Keratinocyte (primary cell): ENCODE measurements around the gene HOXB4. TPM values are rescaled to one million over a fixed set of nuclear protein-coding genes. Genes with fewer than 3 reads are reported as not detected.

Source experiments
- DNase-seq: peaks from one replicate; pipeline ENCODE4 v3.0.0-alpha.2; 2011; ENCODE audit warnings: low read depth, missing footprints, low spot score
- FAIRE-seq: peaks from 2 replicates; lab custom pipeline; 2011; peaks lifted over from hg19 to GRCh38; lab: Jason Lieb, UNC
- H2AFZ ChIP-seq: 2 replicates; pipeline ENCODE4 v1.6.0; 2012; ENCODE audit warnings: low read length, control low read depth, inconsistent platforms; ENCODE audit not compliant: control insufficient read depth
- H3K27ac ChIP-seq: 2 replicates; pipeline ENCODE4 v1.5.1; 2011; ENCODE audit warnings: low read length; ENCODE audit not compliant: control insufficient read depth, insufficient read depth
- H3K27me3 ChIP-seq: 3 replicates; pipeline ENCODE4 v1.6.0; 2011; ENCODE audit warnings: low read length; ENCODE audit not compliant: control insufficient read depth, insufficient read depth; ENCODE audit errors: extremely low read depth
- H3K36me3 ChIP-seq, 2 experiments: 2 replicates in 1 of 2; 3 replicates in 1 of 2; pipeline ENCODE4 v1.5.1; 2011; ENCODE audit warnings: low read length in 2 of 2, mild to moderate bottlenecking in 1 of 2; ENCODE audit not compliant: control insufficient read depth in 2 of 2, insufficient read depth in 2 of 2; ENCODE audit errors: extremely low read depth in 1 of 2
- H3K4me1 ChIP-seq: 3 replicates; pipeline ENCODE4 v1.5.1; 2011; ENCODE audit warnings: low read length; ENCODE audit not compliant: control insufficient read depth, insufficient read depth; ENCODE audit errors: extremely low read depth
- H3K4me2 ChIP-seq: 3 replicates; pipeline ENCODE4 v1.6.0; 2011; ENCODE audit warnings: low read depth, low read length; ENCODE audit not compliant: control insufficient read depth, insufficient read depth; ENCODE audit errors: extremely low read depth
- H3K4me3 ChIP-seq, 3 experiments: fragments of 200-600 bp in 1 of 3; sonication (generic) in 1 of 3; 2 replicates in 2 of 3; 3 replicates in 1 of 3; pipeline ENCODE4 v1.5.1; 2011 to 2016; ENCODE audit warnings: low read length in 3 of 3, mild to moderate bottlenecking in 3 of 3, control low read depth in 2 of 3, inconsistent platforms in 1 of 3, low read depth in 1 of 3, mixed read lengths in 1 of 3, mixed run types in 1 of 3, moderate library complexity in 1 of 3; ENCODE audit not compliant: control insufficient read depth in 2 of 3, insufficient read depth in 2 of 3; ENCODE audit errors: extremely low read depth in 1 of 3
- H3K79me2 ChIP-seq: 2 replicates; pipeline ENCODE4 v1.6.0; 2012; ENCODE audit warnings: low read length; ENCODE audit not compliant: control insufficient read depth, insufficient read depth
- H3K9ac ChIP-seq: 3 replicates; pipeline ENCODE4 v1.6.0; 2011; ENCODE audit warnings: low read length; ENCODE audit not compliant: control insufficient read depth, insufficient read depth; ENCODE audit errors: extremely low read depth
- H3K9me1 ChIP-seq: 3 replicates; pipeline ENCODE4 v1.6.0; 2011; ENCODE audit warnings: low read length; ENCODE audit not compliant: control insufficient read depth, insufficient read depth; ENCODE audit errors: extremely low read depth
- H3K9me3 ChIP-seq: 2 replicates; pipeline ENCODE4 v1.5.1; 2012; ENCODE audit warnings: low read depth, low read length; ENCODE audit not compliant: control insufficient read depth
- H4K20me1 ChIP-seq: 3 replicates; pipeline ENCODE4 v1.6.0; 2011; ENCODE audit warnings: low read length; ENCODE audit not compliant: control insufficient read depth, insufficient read depth; ENCODE audit errors: extremely low read depth
- CTCF ChIP-seq, 3 experiments: IDR thresholded peaks in 1 of 3; conservative IDR thresholded peaks in 1 of 3; optimal IDR thresholded peaks in 1 of 3; 2 replicates in 2 of 3; 3 replicates in 1 of 3; pipeline versions ENCODE3 to v1.5.1; 2011; ENCODE audit warnings: low read length in 3 of 3, mild to moderate bottlenecking in 3 of 3, moderate library complexity in 2 of 3, control low read depth in 1 of 3, inconsistent platforms in 1 of 3; ENCODE audit not compliant: insufficient read depth in 2 of 3; ENCODE audit errors: extremely low read depth in 1 of 3
- EZH2 ChIP-seq: IDR thresholded peaks from one replicate; pipeline ENCODE4 v1.6.1; 2012; ENCODE audit warnings: inconsistent platforms, mild to moderate bottlenecking, low read length, moderate library complexity
- dilution Hi-C: fragments of 300-500 bp; cut with MboI; formaldehyde crosslinking; loops from one replicate; pipeline ENCODE4 v1.7.0; 2020; ENCODE audit warnings: low sequenced_read_pairs; ENCODE audit not compliant: extremely low pct_ligation_motif_present
- polyA plus RNA-seq, 5 experiments: library from polyadenylated mRNA; depleted of rRNA in 3 of 5; stranded (reverse) in 3 of 5; stranded (forward) in 1 of 5; unstranded in 1 of 5; fragments of >200 nt; gene quantifications; 1 replicate in 1 of 5; 2 replicates in 3 of 5; 3 replicates in 1 of 5; pipeline versions ENCODE4 v1.2.1 to v1.2.3, GENCODE V29; 2011 to 2012; ENCODE audit warnings: missing spikeins in 2 of 5, low read depth in 1 of 5, low replicate concordance in 1 of 5

The HOXB4 gene
- polyA plus RNA-seq, 1 donor (not counting 4 experiments of a cell fraction or from before 2014, with no cell fraction given), result 0.59 TPM

- Histone ChIP-seq H4K20me1 (no peaks in the 10 kb centered on the region), H3K9me1 (no peaks in the 10 kb centered on the region), H3K27me3 (peaks cover 4% of the 10 kb centered on the region), H3K4me3 (peak overlapping the region in 1 of 3 experiments; percentile 14), H3K27ac (no peak overlapping the region), H2AFZ (peak overlapping the region; percentile 71), H3K36me3 (no peaks in the 10 kb centered on the region), H3K79me2 (no peaks in the 10 kb centered on the region), H3K9ac (no peak overlapping the region), H3K9me3 (no peaks in the 10 kb centered on the region), H3K4me1 (peaks cover 11% of the 10 kb centered on the region), H3K4me2 (peak overlapping the region; percentile 54)
- dilution Hi-C loops, result no loop called here
- TF ChIP-seq CTCF (optimal IDR thresholded peaks at IDR 0.05 in 1 of 3, IDR thresholded peaks at IDR 0.05 in 1 of 3, conservative IDR thresholded peaks at IDR 0.05 in 1 of 3; ENCODE audit: extremely low read depth in 1 of 3, insufficient read depth in 2 of 3, low read length in 3 of 3) (no peak), EZH2 (no peak)
- no peak for FAIRE-seq
- no peak for DNase-seq
Observed at GRCh38 chr17:48528936-48529682, 49.0 kb downstream of the HOXB4 start.

- no peak overlapping the region for H3K4me2 ChIP-seq
- dilution Hi-C loops, result no loop called here
- no peaks in the 10 kb centered on the region for H4K20me1 ChIP-seq
- H3K4me3 ChIP-seq, result no peak overlapping the region
- no peak overlapping the region for H3K27ac ChIP-seq
- no peaks in the 10 kb centered on the region for H3K36me3 ChIP-seq
- no peak for TF ChIP-seq CTCF (optimal IDR thresholded peaks at IDR 0.05 in 1 of 3, IDR thresholded peaks at IDR 0.05 in 1 of 3, conservative IDR thresholded peaks at IDR 0.05 in 1 of 3; ENCODE audit: extremely low read depth in 1 of 3, insufficient read depth in 2 of 3, low read length in 3 of 3)
- TF ChIP-seq EZH2, result no peak
- H3K9me1 ChIP-seq, result no peaks in the 10 kb centered on the region
- no peak overlapping the region for H3K9ac ChIP-seq
- no peak for FAIRE-seq
- H3K79me2 ChIP-seq, result no peaks in the 10 kb centered on the region
- peak overlapping the region; percentile 34 for H2AFZ ChIP-seq
- H3K9me3 ChIP-seq, result no peaks in the 10 kb centered on the region
- H3K4me1 ChIP-seq, result peaks cover 11% of the 10 kb centered on the region
- peaks cover 4% of the 10 kb centered on the region for H3K27me3 ChIP-seq
- DNase-seq, result no peak
Observed at GRCh38 chr17:48528153-48528935, 49.8 kb downstream of the HOXB4 start.
